PC-3 (cell line): ENCODE data around the gene AFF1.

ENCODE experiments used
- EZH2 ChIP-seq: fragments of 300-600 bp; sonication (generic); IDR thresholded peaks from one replicate; pipeline ENCODE4 v1.6.1; 2017; ENCODE audit warnings: antibody characterized with exemption, mild to moderate bottlenecking, low read length; ENCODE audit not compliant: unreplicated experiment
- TF ChIP-seq, protein P1 (sequence below): fragments of 300-600 bp; sonication (generic); conservative IDR thresholded peaks from 2 replicates; pipeline ENCODE4 v1.5.1; 2017; ENCODE audit warnings: antibody characterized with exemption, low read depth, mild to moderate bottlenecking, low read length

DNA sequence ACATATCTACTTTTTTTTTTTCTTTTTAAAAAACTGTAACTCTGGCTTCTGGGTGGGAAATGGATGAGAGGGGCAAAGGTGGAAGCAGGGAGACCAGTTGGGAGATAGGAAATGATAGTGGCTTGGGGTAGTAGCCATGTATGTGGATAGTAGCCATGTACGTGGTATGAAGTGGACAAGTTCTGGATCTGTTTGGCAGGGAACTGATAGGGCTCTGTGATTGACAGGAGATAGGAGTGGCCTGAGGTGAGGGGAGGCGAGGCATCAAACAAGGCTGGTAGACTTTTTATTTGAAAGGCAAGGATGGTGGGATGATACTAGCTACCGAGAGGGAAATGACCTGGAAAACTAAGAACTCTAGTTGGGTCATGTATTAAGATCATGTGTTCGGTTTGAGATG is 117.8 kb downstream of the AFF1 start:
- TF ChIP-seq, protein P1, sequence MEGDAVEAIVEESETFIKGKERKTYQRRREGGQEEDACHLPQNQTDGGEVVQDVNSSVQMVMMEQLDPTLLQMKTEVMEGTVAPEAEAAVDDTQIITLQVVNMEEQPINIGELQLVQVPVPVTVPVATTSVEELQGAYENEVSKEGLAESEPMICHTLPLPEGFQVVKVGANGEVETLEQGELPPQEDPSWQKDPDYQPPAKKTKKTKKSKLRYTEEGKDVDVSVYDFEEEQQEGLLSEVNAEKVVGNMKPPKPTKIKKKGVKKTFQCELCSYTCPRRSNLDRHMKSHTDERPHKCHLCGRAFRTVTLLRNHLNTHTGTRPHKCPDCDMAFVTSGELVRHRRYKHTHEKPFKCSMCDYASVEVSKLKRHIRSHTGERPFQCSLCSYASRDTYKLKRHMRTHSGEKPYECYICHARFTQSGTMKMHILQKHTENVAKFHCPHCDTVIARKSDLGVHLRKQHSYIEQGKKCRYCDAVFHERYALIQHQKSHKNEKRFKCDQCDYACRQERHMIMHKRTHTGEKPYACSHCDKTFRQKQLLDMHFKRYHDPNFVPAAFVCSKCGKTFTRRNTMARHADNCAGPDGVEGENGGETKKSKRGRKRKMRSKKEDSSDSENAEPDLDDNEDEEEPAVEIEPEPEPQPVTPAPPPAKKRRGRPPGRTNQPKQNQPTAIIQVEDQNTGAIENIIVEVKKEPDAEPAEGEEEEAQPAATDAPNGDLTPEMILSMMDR = no peak
- no peak for TF ChIP-seq EZH2
